Myocyte (in vitro differentiated cells): ENCODE results near the gene FAM184B. TPM values are rescaled to one million over a fixed set of nuclear protein-coding genes. Genes with fewer than 3 reads are reported as not detected.

ENCODE experiments used
- DNase-seq: peaks from one replicate; pipeline ENCODE4 v3.0.0-alpha.2; 2012; ENCODE audit warnings: low read depth
- total RNA-seq: library from RNA; depleted of rRNA; stranded (reverse); fragments of >200 nt; gene quantifications from 2 replicates; pipeline ENCODE4 v1.2.3, GENCODE V29; 2014

Gene FAM184B
- total RNA-seq, 1 donor from 2014 or later = not detected

DNA sequence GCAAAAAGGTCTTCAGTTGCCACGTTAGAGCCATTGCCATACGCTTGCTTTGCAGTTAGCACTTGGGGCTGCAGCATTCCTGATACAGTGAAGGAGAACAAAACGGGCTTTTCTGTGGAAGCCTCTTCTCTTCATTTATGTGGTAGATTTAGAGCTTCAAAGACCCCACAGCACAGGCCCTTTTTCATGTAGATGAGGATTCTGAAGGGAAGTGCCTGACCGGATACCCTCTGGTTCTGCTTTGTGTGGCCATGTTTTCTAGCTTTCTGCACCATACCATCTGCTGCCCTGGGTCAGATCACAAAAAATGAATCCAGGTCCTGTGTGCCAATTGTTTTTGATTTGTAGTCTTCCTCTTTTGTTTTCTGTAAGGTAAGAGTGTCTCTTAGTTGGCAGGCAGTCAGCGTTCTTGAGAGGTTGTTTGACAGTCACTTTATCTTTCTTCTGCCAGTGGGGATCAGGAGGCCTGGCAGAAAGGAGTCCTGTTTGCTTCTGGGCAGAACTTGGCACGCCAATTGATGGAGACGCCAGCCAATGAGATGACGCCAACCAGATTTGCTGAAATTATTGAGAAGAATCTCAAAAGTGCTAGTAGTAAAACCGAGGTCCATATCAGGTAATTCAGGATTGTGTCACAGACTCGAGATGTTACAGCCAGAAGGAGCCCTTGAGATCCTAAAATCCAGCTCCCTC is 196.8 kb downstream of the FAM184B start:
- DNase-seq = no peak

DNA sequence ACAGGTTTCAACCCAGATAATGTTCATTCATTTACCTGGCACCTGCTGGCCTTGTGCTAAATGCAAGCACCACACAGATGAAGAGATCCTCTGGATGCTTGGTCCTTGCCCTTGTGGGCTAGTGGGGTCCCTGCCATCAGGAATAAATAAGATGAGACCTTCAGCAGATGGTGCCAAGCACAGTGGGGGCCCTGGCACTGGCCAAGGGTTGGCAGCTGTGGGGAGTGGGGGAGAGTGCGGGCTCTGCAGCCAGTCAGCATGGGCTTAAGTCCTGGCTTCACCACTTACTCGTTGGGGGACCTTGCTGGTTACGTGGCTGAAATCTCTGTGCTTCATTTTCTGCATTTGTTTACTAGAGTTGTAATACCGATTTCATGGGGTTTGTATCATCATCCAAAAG is 197.5 kb downstream of the FAM184B start:
- no peak for DNase-seq

DNA sequence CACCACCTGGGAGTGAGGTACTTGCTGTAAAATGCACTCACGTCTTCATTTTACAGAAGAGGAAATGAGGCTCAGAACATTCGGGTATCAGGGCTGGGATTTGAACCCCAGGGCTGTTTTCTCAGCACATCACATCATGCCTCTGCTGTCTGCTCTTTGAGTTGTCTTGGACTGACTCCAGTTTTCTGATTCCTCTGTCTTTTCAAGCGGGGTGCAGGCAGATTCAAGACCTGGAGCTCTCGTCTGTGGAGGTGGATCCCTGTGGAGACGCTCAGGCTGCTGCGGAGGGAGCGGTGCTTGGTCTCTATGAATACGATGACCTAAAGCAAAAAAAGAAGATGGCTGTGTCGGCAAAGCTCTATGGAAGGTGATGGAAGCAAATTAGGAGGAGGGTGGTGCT is 198.1 kb downstream of the FAM184B start:
- DNase-seq = no peak

DNA sequence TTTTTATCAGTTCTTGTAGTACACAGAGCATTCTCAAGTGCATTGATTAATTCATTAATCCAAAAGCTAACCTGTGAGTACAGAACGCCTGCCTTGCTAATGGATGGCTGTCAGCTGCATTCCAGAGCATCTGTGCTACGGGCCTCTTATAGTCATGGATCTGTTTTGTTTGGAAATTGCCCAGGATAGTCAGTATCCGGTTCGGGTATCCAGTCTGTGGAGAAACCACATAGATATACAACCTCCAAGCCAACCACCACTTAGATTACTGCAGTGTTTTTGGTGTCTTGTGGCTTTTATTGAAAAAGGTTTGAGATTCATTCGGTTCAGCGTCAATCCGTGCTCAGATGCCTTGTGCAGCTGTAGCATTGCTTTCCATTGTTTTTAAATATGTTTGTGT is 200.5 kb downstream of the FAM184B start:
- DNase-seq = peak; percentile 39

Other genes starting within 250 kb of the FAM184B start
- 49.5 and 59.0 TPM in 2 replicates for gene LAP3, start 204.4 kb downstream of the FAM184B start, total RNA-seq
- 5.5 and 7.5 TPM in 2 replicates for gene MED28, start 167.0 kb downstream of the FAM184B start, total RNA-seq
- 15.4 and 21.4 TPM in 2 replicates for gene DCAF16, start 29.1 kb upstream of the FAM184B start, total RNA-seq
- 1.5 and 1.8 TPM in 2 replicates for gene NCAPG, start 29.4 kb upstream of the FAM184B start, total RNA-seq
- 24.0 and 26.5 TPM in 2 replicates for gene LCORL, start 240.1 kb upstream of the FAM184B start, total RNA-seq